GM06990 (cell line): ENCODE measurements around the gene PEX11G.

Source experiments
- DNase-seq: peaks from one replicate; pipeline ENCODE4 v3.0.0-alpha.2; 2011; ENCODE audit not compliant: insufficient read length; ENCODE audit errors: extremely low read depth
- H3K27me3 ChIP-seq: replicated peaks from 2 replicates; pipeline ENCODE4 v1.6.0; 2011; ENCODE audit warnings: low read length; ENCODE audit not compliant: control insufficient read depth, insufficient read depth
- H3K36me3 ChIP-seq: 2 replicates; pipeline ENCODE4 v1.5.1; 2011; ENCODE audit warnings: low read length; ENCODE audit not compliant: control insufficient read depth, insufficient read depth
- H3K4me3 ChIP-seq: replicated peaks from 2 replicates; pipeline ENCODE4 v1.5.1; 2011; ENCODE audit warnings: low read depth, mild to moderate bottlenecking, control low read depth, low read length
- CTCF ChIP-seq: IDR thresholded peaks from 2 replicates; pipeline ENCODE4 v1.5.1; 2011; ENCODE audit warnings: low read length, control low read depth, mild to moderate bottlenecking, inconsistent platforms; ENCODE audit not compliant: insufficient read depth, poor library complexity, severe bottlenecking

Gene PEX11G

DNA sequence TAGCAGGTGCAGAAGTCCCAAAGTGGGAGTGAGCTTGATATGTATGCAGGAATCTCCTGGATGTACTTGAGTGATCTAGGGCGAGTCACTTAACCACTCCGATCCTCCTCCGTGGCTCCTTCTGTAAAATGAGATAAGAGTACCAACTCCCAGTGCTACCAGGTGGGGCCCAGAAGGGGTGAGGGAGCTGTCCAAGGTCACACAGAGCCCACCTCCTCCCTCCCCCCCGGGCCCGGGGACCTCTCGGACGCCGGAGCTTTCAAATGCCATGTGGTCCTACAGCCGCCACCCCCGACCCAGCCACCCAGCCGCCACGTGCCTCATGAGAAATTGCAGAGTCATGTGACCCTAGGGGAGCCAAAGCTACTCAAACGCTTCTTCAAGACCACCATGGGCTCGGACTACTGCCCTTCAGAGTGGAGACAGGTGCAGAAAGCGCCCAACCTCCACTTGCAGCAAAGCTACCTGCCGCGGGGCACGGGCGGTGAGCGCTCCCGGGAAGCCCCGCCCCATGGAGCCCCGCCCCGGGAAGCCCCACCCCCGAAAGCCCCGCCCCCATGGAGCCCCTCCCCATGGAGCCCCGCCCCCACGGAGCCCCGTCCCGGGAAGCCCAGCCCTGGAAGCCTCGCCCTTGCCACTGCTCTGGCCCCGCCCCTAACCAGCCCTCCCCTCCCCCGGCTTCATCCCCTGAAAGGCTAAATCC, 17.0 kb upstream of the PEX11G start:
- Histone ChIP-seq H3K4me3 (no peak overlapping the region), H3K27me3 (no peaks in the 10 kb centered on the region), H3K36me3 (no peaks in the 10 kb centered on the region)
- no peak for TF ChIP-seq CTCF
- DNase-seq = no peak

DNA sequence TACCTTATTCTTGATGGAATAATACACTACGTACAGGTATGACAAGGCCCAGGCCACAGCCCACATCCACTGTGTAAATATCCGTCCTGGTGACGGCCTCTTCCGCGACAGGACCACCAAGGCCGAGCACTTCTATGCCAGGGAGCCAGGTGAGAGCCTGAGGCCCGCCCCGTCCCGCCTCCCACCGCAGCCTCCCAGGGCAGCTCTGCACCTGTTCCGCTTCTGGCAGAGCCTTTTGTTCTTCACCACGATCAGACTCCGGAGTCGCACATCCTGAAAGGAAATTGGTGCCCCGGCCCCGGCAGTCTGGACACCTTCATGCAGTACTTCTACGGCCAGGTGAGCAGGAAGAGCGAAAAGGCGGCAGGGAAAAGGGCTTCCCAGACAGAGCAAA, 16.4 kb upstream of the PEX11G start:
- Histone ChIP-seq H3K4me3 (no peak overlapping the region), H3K36me3 (no peaks in the 10 kb centered on the region), H3K27me3 (no peaks in the 10 kb centered on the region)
- DNase-seq = no peak
- no peak for TF ChIP-seq CTCF

GRCh38 chr19:7504684-7505083, 15.8 kb upstream of the PEX11G start:
- no peak for TF ChIP-seq CTCF
- no peak for DNase-seq
- Histone ChIP-seq H3K36me3 (no peaks in the 10 kb centered on the region), H3K4me3 (no peak overlapping the region), H3K27me3 (no peaks in the 10 kb centered on the region)

- H3K27me3 ChIP-seq = no peaks in the 10 kb centered on the region
- no peak for DNase-seq
- TF ChIP-seq CTCF = no peak
Measured at GRCh38 chr19:7502552-7502951, 13.7 kb upstream of the PEX11G start.

DNA sequence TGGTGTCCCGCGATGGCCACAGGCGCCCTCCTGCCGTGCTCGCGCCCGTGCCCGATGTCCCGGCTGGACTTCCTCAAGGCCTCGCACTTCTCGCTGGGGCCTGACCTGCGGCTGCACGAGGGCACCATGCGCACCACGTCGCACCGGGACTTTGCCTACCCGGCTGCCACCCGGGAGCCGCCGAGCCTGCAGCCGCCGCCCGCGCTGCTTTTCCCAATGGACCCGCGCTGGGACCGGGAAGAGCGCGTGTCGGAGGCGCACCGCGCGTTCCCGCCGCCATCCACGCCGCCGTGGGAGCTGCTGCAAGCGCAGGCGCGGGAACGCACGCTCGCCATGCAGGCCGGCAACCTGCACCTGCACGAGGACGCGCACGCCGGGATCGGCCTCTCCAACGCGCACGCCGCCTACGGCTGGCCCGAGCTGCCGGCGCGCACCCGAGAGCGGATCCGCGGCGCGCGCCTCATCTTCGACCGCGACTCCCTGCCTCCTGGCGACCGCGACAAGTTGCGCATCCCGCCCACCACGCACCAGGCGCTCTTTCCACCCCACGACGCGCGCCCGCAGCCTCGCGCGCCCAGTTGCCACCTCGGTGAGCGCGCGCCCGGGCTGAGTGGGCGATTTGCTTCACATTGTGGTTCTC, 12.1 kb upstream of the PEX11G start:
- H3K4me3 ChIP-seq = peak overlapping the region; percentile 40
- no peaks in the 10 kb centered on the region for H3K36me3 ChIP-seq
- no peaks in the 10 kb centered on the region for H3K27me3 ChIP-seq
- TF ChIP-seq CTCF = no peak
- DNase-seq = no peak

More at GRCh38 chr19:7502552-7502951, 13.7 kb upstream of the PEX11G start:
- Histone ChIP-seq H3K4me3 (no peak overlapping the region), H3K36me3 (no peaks in the 10 kb centered on the region)
